ENCODE data around the gene TUBB6. TPM values are rescaled to one million over a fixed set of nuclear protein-coding genes. Genes with fewer than 3 reads are reported as not detected.

TUBB6 gene
- total RNA-seq, 2 donors from 2014 or later, result 357 to 454 TPM

- peaks cover 8% of the 10 kb centered on the region for H3K9me3 ChIP-seq
- DNase-seq (ENCODE audit: low spot score), result no peak
- no peaks in the 10 kb centered on the region for H3K27me3 ChIP-seq (replicated peaks; ENCODE audit: insufficient read depth)
- peak overlapping the region; percentile 12 for H3K4me3 ChIP-seq
- no peak for ATAC-seq (ENCODE audit: insufficient number of reproducible peaks, low FRiP score, low read depth)
- peaks cover 22% of the 10 kb centered on the region for H3K36me3 ChIP-seq
- H3K4me1 ChIP-seq (ENCODE audit: control insufficient read depth in 1 of 2, low read depth in 2 of 2), result peaks cover 45 to 67% of the 10 kb centered on the region in 2 donors
- TF ChIP-seq CTCF (IDR thresholded peaks at IDR 0.05), result no peak
- H3K27ac ChIP-seq, result peak overlapping the region; percentile 10 to 60
These were observed 6.7 kb downstream of the TUBB6 start for GRCh38 chr18:12314591-12315305.

- no peak for TF ChIP-seq CTCF (IDR thresholded peaks at IDR 0.05)
- H3K27ac ChIP-seq, result peak overlapping the region; percentile 37 to 48
- H3K9me3 ChIP-seq, result peaks cover 8% of the 10 kb centered on the region
- ATAC-seq (ENCODE audit: insufficient number of reproducible peaks, low FRiP score, low read depth) (no peak), DNase-seq (ENCODE audit: low spot score) (no peak)
- peaks cover 40 to 60% of the 10 kb centered on the region in 2 donors for H3K4me1 ChIP-seq (ENCODE audit: control insufficient read depth in 1 of 2, low read depth in 2 of 2)
- H3K27me3 ChIP-seq (replicated peaks; ENCODE audit: insufficient read depth), result no peaks in the 10 kb centered on the region
- peak overlapping the region; percentile 35 for H3K4me3 ChIP-seq
- peaks cover 19% of the 10 kb centered on the region for H3K36me3 ChIP-seq
These were observed 7.4 kb downstream of the TUBB6 start for GRCh38 chr18:12315490-12315889.

GRCh38 chr18:12315911-12316310, 7.9 kb downstream of the TUBB6 start:
- DNase-seq (ENCODE audit: low spot score), result no peak
- Histone ChIP-seq H3K4me1 (ENCODE audit: control insufficient read depth in 1 of 2, low read depth in 2 of 2) (peaks cover 36 to 59% of the 10 kb centered on the region in 2 donors), H3K36me3 (peaks cover 17% of the 10 kb centered on the region), H3K9me3 (peaks cover 8% of the 10 kb centered on the region), H3K4me3 (peak overlapping the region; percentile 35), H3K27ac (peak overlapping the region; percentile 37 to 48), H3K27me3 (replicated peaks; ENCODE audit: insufficient read depth) (no peaks in the 10 kb centered on the region)
- ATAC-seq (ENCODE audit: insufficient number of reproducible peaks, low FRiP score, low read depth), result no peak
- TF ChIP-seq CTCF (IDR thresholded peaks at IDR 0.05), result no peak

GRCh38 chr18:12317664-12318333, 9.8 kb downstream of the TUBB6 start:
- H3K4me1 ChIP-seq (ENCODE audit: control insufficient read depth in 1 of 2, low read depth in 2 of 2), result peaks cover 36 to 64% of the 10 kb centered on the region in 2 donors

More at GRCh38 chr18:12317664-12318333, 9.8 kb downstream of the TUBB6 start:
- DNase-seq (ENCODE audit: low spot score) (no peak), ATAC-seq (ENCODE audit: insufficient number of reproducible peaks, low FRiP score, low read depth) (no peak)
- H3K4me3 ChIP-seq, result no peak overlapping the region
- no peaks in the 10 kb centered on the region for H3K9me3 ChIP-seq
- peaks cover 8% of the 10 kb centered on the region for H3K36me3 ChIP-seq
- H3K27ac ChIP-seq, result peak overlapping the region; percentile 20 to 48
- H3K27me3 ChIP-seq (replicated peaks; ENCODE audit: insufficient read depth), result no peaks in the 10 kb centered on the region
- TF ChIP-seq CTCF (IDR thresholded peaks at IDR 0.05), result no peak

Data from thoracic aorta (tissue), 2 donors.